HCT116 (cell line): ENCODE data around the gene UVRAG. TPM values are rescaled to one million over a fixed set of nuclear protein-coding genes. Genes with fewer than 3 reads are reported as not detected.

Experiments used
- ATAC-seq: fragments of 200-7000 bp; cut with Tn5 transposase; 2 replicates; pipeline ENCODE4 v1.9.1; 2020; ENCODE audit warnings: mild to moderate bottlenecking, moderate library complexity
- BruUV-seq: library from RNA; stranded (reverse); fragments of 400-500 nt; replicated peaks from 2 replicates; lab custom pipeline; 2021; lab: Mats Ljungman, UMichigan
- CTCF ChIA-PET: fragments of 300-600 bp; sonication (Branson Sonifier 250); formaldehyde crosslinking; loops from one replicate; lab custom pipeline; 2021; ENCODE audit warnings: antibody characterized with exemption; lab: Charles Lee
- POLR2A ChIA-PET: fragments of 300-600, 350-600 bp; sonication (Branson Sonifier 250); formaldehyde crosslinking; loops from one replicate; lab custom pipeline; 2021; ENCODE audit warnings: antibody characterized with exemption; lab: Charles Lee
- RAD21 ChIA-PET, 2 experiments: fragments of 300-600 bp; sonication (Branson Sonifier 250); formaldehyde crosslinking; loops; one replicate each; lab custom pipeline; 2023; ENCODE audit warnings: low total read pairs in 2 of 2; ENCODE audit not compliant: uncharacterized antibody in 2 of 2, unreplicated experiment in 2 of 2, low non-redundant PET in 1 of 2; lab: Charles Lee
- DNase-seq: peaks from one replicate; pipeline ENCODE4 v3.0.0-alpha.2; 2010; ENCODE audit warnings: low read depth, low spot score
- H2AFZ ChIP-seq: fragments of 200-600 bp; shearing (Covaris generic), sonication (generic); 2 replicates; pipeline ENCODE4 v1.6.1; 2017; ENCODE audit warnings: low read depth, mixed run types, mixed read lengths, antibody characterized with exemption, low read length; ENCODE audit not compliant: poor library complexity, severe bottlenecking
- H3K27ac ChIP-seq: 2 replicates; pipeline ENCODE4 v1.5.1; 2012; ENCODE audit warnings: low read depth, low read length
- H3K27me3 ChIP-seq: fragments of 200-600 bp; sonication (generic); 2 replicates; pipeline ENCODE4 v1.6.1; 2016; ENCODE audit warnings: mixed run types, low read length, mixed read lengths; ENCODE audit not compliant: insufficient read depth
- H3K36me3 ChIP-seq, 2 experiments: fragments of 200-500 bp in 1 of 2; fragments of 200-600 bp in 1 of 2; sonication (Bioruptor generic) in 1 of 2; sonication (generic) in 1 of 2; 2 replicates each; pipeline versions ENCODE4 v1.5.1 to v1.6.1; 2014 to 2016; ENCODE audit warnings: low read length in 2 of 2, inconsistent platforms in 1 of 2, mixed read lengths in 1 of 2, mixed run types in 1 of 2; ENCODE audit not compliant: insufficient read depth in 2 of 2, control insufficient read depth in 1 of 2
- H3K4me1 ChIP-seq, 2 experiments: fragments of 200-600 bp in 1 of 2; sonication (generic) in 1 of 2; 2 replicates each; pipeline versions ENCODE4 v1.5.1 to v1.6.1; 2012 to 2017; ENCODE audit warnings: low read length in 2 of 2, inconsistent platforms in 1 of 2, mild to moderate bottlenecking in 1 of 2, mixed read lengths in 1 of 2, mixed run types in 1 of 2, moderate library complexity in 1 of 2; ENCODE audit not compliant: insufficient read depth in 2 of 2, control insufficient read depth in 1 of 2
- H3K4me2 ChIP-seq: fragments of 200-600 bp; sonication (generic); 2 replicates; pipeline ENCODE4 v1.6.1; 2017; ENCODE audit warnings: mixed run types, low read length, mixed read lengths
- H3K4me3 ChIP-seq, 2 experiments: fragments of 200-600 bp in 1 of 2; sonication (generic) in 1 of 2; replicated peaks in 1 of 2; 2 replicates each; pipeline ENCODE4 v1.5.1; 2011 to 2016; ENCODE audit warnings: low read length in 2 of 2, control low read depth in 1 of 2, low read depth in 1 of 2, mild to moderate bottlenecking in 1 of 2, mixed read lengths in 1 of 2, mixed run types in 1 of 2
- H3K79me2 ChIP-seq: fragments of 200-600 bp; sonication (generic); 2 replicates; pipeline ENCODE4 v1.6.1; 2017; ENCODE audit warnings: mild to moderate bottlenecking, mixed run types, low read length, moderate library complexity, mixed read lengths; ENCODE audit not compliant: insufficient read depth
- H3K9ac ChIP-seq: fragments of 200-600 bp; sonication (generic); 2 replicates; pipeline ENCODE4 v1.6.1; 2016; ENCODE audit warnings: low read length, mixed read lengths
- H3K9me2 ChIP-seq: fragments of 200-600 bp; sonication (generic), shearing (Covaris generic); 2 replicates; pipeline ENCODE4 v1.6.1; 2017; ENCODE audit warnings: mixed run types, mild to moderate bottlenecking, moderate library complexity; ENCODE audit not compliant: insufficient read depth
- H3K9me3 ChIP-seq, 2 experiments: fragments of 200-500 bp in 1 of 2; fragments of 200-600 bp in 1 of 2; sonication (Bioruptor generic) in 1 of 2; sonication (generic) in 1 of 2; 2 replicates each; pipeline ENCODE4 v1.6.1; 2014 to 2017; ENCODE audit warnings: low read length in 2 of 2, mixed read lengths in 2 of 2, inconsistent platforms in 1 of 2, low read depth in 1 of 2, mild to moderate bottlenecking in 1 of 2, mixed run types in 1 of 2, moderate library complexity in 1 of 2; ENCODE audit not compliant: control insufficient read depth in 1 of 2, insufficient read depth in 1 of 2
- H4K20me1 ChIP-seq: fragments of 200-600 bp; sonication (generic), shearing (Covaris generic); 2 replicates; pipeline ENCODE4 v1.6.1; 2017; ENCODE audit warnings: mixed run types, mild to moderate bottlenecking, moderate library complexity; ENCODE audit not compliant: insufficient read depth
- EGR1 ChIP-seq: IDR thresholded peaks from 2 replicates; pipeline ENCODE4 v1.6.1; 2012; ENCODE audit warnings: low read depth
- EZH2 ChIP-seq: fragments of 200-600 bp; sonication (generic); IDR thresholded peaks from 2 replicates; pipeline ENCODE4 v1.6.1; 2017; ENCODE audit warnings: antibody characterized with exemption, mixed run types
- JUND ChIP-seq: IDR thresholded peaks from 2 replicates; pipeline ENCODE4 v1.6.1; 2012
- RAD21 ChIP-seq: IDR thresholded peaks from 2 replicates; pipeline ENCODE4 v1.6.1; 2012; ENCODE audit warnings: low read depth, mild to moderate bottlenecking
- TCF7L2 ChIP-seq: IDR thresholded peaks from 2 replicates; pipeline ENCODE4 v1.7.0; 2011; ENCODE audit warnings: borderline replicate concordance, inconsistent platforms; ENCODE audit not compliant: insufficient read depth, insufficient read length; ENCODE audit errors: extremely low read depth
- YY1 ChIP-seq: IDR thresholded peaks from 2 replicates; pipeline ENCODE4 v1.6.1; 2011; ENCODE audit warnings: low read length, low read depth, moderate library complexity, mild to moderate bottlenecking; ENCODE audit not compliant: insufficient replicate concordance; ENCODE audit errors: extremely low read depth
- ZNF274 ChIP-seq: fragments of 200-500 bp; sonication (Bioruptor generic); IDR thresholded peaks from 2 replicates; pipeline ENCODE4 v1.6.1; 2014; ENCODE audit warnings: mild to moderate bottlenecking, low read depth, low read length, inconsistent platforms
- intact Hi-C: fragments of 100-400 bp; cut with micrococcal nuclease; formaldehyde crosslinking; loops from 2 replicates; pipeline ENCODE4 v1.10.0; 2022
- total RNA-seq: library from RNA; stranded (reverse); gene quantifications from one replicate; pipeline ENCODE4 v1.2.1, GENCODE V29; 2021; ENCODE audit not compliant: unreplicated experiment
- TF ChIP-seq, protein P1 (sequence below): IDR thresholded peaks from 2 replicates; pipeline ENCODE4 v1.6.1; 2012

The UVRAG gene
- total RNA-seq, 1 experiment from 2014 or later, result 12.3 TPM

DNA sequence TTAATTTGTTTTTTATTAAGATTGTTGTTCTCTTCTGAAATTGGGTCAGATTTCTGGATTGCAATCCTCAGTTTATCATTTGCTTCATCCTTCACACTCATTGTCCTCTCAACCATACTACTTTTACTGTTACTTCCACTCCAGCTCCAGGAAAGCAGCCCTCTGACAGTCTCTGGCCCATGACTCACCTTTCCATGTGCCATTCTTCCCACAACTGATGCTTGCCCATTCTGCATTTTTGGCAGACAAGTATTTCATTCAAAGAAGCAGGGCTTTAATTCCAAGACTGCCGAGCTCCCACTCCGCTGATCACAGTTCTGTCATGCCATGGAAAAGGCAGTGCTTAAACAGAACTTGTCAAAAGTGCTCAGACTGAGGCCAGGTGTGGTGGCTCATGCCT lies 252.1 kb downstream of the UVRAG start:
- H3K9me3 ChIP-seq, result no peaks in the 10 kb centered on the region
- H3K4me3 ChIP-seq, result no peak overlapping the region
- CTCF ChIA-PET, result no interaction called here
- no peak overlapping the region for H3K4me2 ChIP-seq
- H2AFZ ChIP-seq, result no peak overlapping the region
- no peaks in the 10 kb centered on the region for H4K20me1 ChIP-seq
- no peaks in the 10 kb centered on the region for H3K27me3 ChIP-seq
- TF ChIP-seq EZH2 (no peak), ZNF274 (no peak), RAD21 (no peak)
- no peaks in the 10 kb centered on the region for H3K9me2 ChIP-seq
- no peak overlapping the region for H3K9ac ChIP-seq
- POLR2A ChIA-PET, result no interaction called here
- no peaks in the 10 kb centered on the region for H3K4me1 ChIP-seq
- H3K79me2 ChIP-seq, result no peaks in the 10 kb centered on the region
- H3K36me3 ChIP-seq, result no peaks in the 10 kb centered on the region
- RAD21 ChIA-PET, result no interaction called here
- DNase-seq (no peak), ATAC-seq (no peak)
- no peak overlapping the region for H3K27ac ChIP-seq
- intact Hi-C loops, result no loop called here
- BruUV-seq, result no TSS peak

DNA sequence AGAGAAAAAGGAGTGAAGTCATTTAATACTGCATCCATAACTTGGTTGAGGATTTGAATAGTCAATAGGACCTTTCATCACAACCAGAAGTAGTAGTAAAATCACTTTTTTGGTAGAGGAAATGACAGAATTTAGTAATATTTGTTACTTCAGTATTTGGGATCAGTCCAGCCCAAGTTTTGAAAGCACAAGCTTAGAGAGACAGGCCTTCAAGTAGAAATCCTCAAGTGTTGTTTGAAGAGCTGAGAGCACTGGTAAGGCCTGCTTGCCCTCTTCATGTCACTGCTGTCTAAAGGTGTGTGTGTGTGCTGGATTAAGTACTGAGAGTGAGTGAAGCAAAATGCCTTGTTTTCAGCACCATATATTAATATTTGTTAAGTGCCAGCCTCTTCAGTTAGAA lies 254.0 kb downstream of the UVRAG start:
- ChIA-PET POLR2A (no interaction called here), RAD21 (no interaction called here), CTCF (no interaction called here)
- H3K9ac ChIP-seq, result no peak overlapping the region
- H3K4me3 ChIP-seq, result no peak overlapping the region
- TF ChIP-seq, protein P1, sequence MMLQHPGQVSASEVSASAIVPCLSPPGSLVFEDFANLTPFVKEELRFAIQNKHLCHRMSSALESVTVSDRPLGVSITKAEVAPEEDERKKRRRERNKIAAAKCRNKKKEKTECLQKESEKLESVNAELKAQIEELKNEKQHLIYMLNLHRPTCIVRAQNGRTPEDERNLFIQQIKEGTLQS, result no peak
- TF ChIP-seq EGR1, result no peak
- TF ChIP-seq JUND, result no peak
- no peak for TF ChIP-seq YY1
- TF ChIP-seq TCF7L2, result no peak
- intact Hi-C loops, result no loop called here
- H2AFZ ChIP-seq, result no peak overlapping the region
- BruUV-seq, result no TSS peak
- no peak overlapping the region for H3K4me2 ChIP-seq
- no peaks in the 10 kb centered on the region for H3K27me3 ChIP-seq
- DNase-seq (no peak), ATAC-seq (no peak)
- no peaks in the 10 kb centered on the region for H3K4me1 ChIP-seq
- H3K79me2 ChIP-seq, result no peaks in the 10 kb centered on the region
- no peaks in the 10 kb centered on the region for H3K36me3 ChIP-seq
- no peaks in the 10 kb centered on the region for H3K9me3 ChIP-seq
- H3K9me2 ChIP-seq, result no peaks in the 10 kb centered on the region
- H4K20me1 ChIP-seq, result no peaks in the 10 kb centered on the region
- H3K27ac ChIP-seq, result no peak overlapping the region
